Right lobe of liver (tissue), 6 donors: ENCODE measurements around the gene EN1. TPM values are rescaled to one million over a fixed set of nuclear protein-coding genes. Genes with fewer than 3 reads are reported as not detected.

ENCODE experiments used
- ATAC-seq, 4 donors: fragments of 200-7000 bp; cut with Tn5 transposase; one replicate each; pipeline ENCODE4 v1.9.1; 2020; ENCODE audit warnings: mild to moderate bottlenecking in 4 of 4, moderate library complexity in 4 of 4
- DNase-seq, 3 donors: peaks; one replicate each; pipeline ENCODE4 v3.0.0-alpha.2; 2020
- H3K27ac ChIP-seq, 3 donors: fragments of 200-600 bp; one replicate each; pipeline ENCODE4 v1.8.0; 2022
- H3K27me3 ChIP-seq, 2 donors: fragments of 200-600 bp; one replicate each; pipeline ENCODE4 v1.8.0; 2022
- H3K36me3 ChIP-seq, 4 donors: fragments of 200-600 bp; sonication (generic) in 1 of 4; one replicate each; pipeline versions ENCODE4 v1.5.1 to v1.8.0; 2017 to 2022; ENCODE audit warnings: control low read depth in 1 of 4
- H3K4me1 ChIP-seq, 4 donors: fragments of 200-600 bp; sonication (generic) in 1 of 4; one replicate each; pipeline versions ENCODE4 v1.5.1 to v1.8.0; 2017 to 2022; ENCODE audit warnings: control low read depth in 1 of 4
- H3K4me3 ChIP-seq, 3 donors: fragments of 200-600 bp; one replicate each; pipeline ENCODE4 v1.8.0; 2022
- H3K9me3 ChIP-seq, 4 donors: fragments of 200-600 bp; sonication (generic) in 1 of 4; one replicate each; pipeline versions ENCODE4 v1.5.1 to v1.8.0; 2017 to 2022; ENCODE audit warnings: control low read depth in 1 of 4
- POLR2A ChIP-seq: fragments of 450-650 bp; IDR thresholded peaks from one replicate; pipeline ENCODE4 v1.6.1; 2017; ENCODE audit warnings: antibody characterized with exemption, mild to moderate bottlenecking
- WGBS: methylation state at CpG from one replicate; pipeline ENCODE4 v1.1.6; 2018; ENCODE audit warnings: low coverage, low lambda C conversion rate; ENCODE audit not compliant: insufficient coverage; ENCODE audit errors: missing lambda C conversion rate; 5-methylcytosine and 5-hydroxymethylcytosine counted together
- intact Hi-C, 2 donors: fragments of 100-400 bp; cut with DNase I; formaldehyde crosslinking; loops; one replicate each; pipeline versions ENCODE4 v1.11.2 to v1.14.1; 2022
- total RNA-seq, 6 experiments: library from RNA; depleted of rRNA in 2 of 6; stranded (reverse); fragments of >200 nt in 2 of 6; fragmentation: NEBNext Ultra II Directional in 3 of 6; extraction: Animal tissue kit (Norgen Biotek cat#: 25700) in 3 of 6; gene quantifications; one replicate each; pipeline versions ENCODE4 v1.1.0 to v1.2.4, GENCODE V29; 2016 to 2023
- TF ChIP-seq, protein P1 (sequence below), 4 donors: fragments of 200-600 bp in 3 of 4; fragments of 450-650 bp in 1 of 4; IDR thresholded peaks; one replicate each; pipeline versions ENCODE4 v1.5.1 to v1.8.0; 2016 to 2022; ENCODE audit warnings: antibody characterized with exemption in 4 of 4, mild to moderate bottlenecking in 2 of 4
- donor health status: DM: no; HTN: yes; CAD: no.
- donor health status: DM: no; HTN: no; CAD: no.
- donor health status: DM: no; HTN: no; CAD: no.
- donor health status: DM: no; HTN: yes; CAD: no.
- donor health status: DM: no; HTN: yes; CAD: no.

The EN1 gene
- total RNA-seq, 6 experiments from 2014 or later = not detected

DNA sequence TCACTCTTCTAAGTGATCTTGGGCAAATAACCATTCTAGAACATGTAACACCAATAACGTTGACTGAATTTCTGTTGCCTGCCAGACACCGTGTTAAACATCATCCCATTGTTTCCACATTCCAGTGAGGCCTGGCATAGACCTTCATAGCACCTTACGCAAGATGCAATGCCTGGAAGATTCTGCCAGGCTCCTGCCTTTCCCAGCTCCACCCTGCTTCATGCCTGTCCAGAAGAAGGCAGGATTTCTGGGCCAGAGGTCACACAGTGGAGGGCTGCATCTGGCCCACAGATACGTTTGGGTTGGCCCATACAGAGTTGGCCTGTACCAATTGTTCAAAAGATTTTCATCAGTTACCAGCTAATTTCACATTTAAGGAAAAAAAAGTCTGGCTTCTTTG lies 46.3 kb downstream of the EN1 start:
- 63% methylated on average over 3 of the region's 4 CpGs for WGBS
- Histone ChIP-seq H3K4me3 (no peak overlapping the region), H3K4me1 (no peaks in the 10 kb centered on the region), H3K9me3 (no peaks in the 10 kb centered on the region), H3K27me3 (no peaks in the 10 kb centered on the region), H3K27ac (no peak overlapping the region), H3K36me3 (no peaks in the 10 kb centered on the region)
- TF ChIP-seq POLR2A = no peak
- TF ChIP-seq, protein P1, sequence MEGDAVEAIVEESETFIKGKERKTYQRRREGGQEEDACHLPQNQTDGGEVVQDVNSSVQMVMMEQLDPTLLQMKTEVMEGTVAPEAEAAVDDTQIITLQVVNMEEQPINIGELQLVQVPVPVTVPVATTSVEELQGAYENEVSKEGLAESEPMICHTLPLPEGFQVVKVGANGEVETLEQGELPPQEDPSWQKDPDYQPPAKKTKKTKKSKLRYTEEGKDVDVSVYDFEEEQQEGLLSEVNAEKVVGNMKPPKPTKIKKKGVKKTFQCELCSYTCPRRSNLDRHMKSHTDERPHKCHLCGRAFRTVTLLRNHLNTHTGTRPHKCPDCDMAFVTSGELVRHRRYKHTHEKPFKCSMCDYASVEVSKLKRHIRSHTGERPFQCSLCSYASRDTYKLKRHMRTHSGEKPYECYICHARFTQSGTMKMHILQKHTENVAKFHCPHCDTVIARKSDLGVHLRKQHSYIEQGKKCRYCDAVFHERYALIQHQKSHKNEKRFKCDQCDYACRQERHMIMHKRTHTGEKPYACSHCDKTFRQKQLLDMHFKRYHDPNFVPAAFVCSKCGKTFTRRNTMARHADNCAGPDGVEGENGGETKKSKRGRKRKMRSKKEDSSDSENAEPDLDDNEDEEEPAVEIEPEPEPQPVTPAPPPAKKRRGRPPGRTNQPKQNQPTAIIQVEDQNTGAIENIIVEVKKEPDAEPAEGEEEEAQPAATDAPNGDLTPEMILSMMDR (IDR thresholded peaks at IDR 0.05) = no peak
- DNase-seq (no peak), ATAC-seq (no peak)
- intact Hi-C loops = no loop called here

GRCh38 chr2:118800736-118801135 lies 46.7 kb downstream of the EN1 start:
- Histone ChIP-seq H3K4me3 (no peak overlapping the region), H3K27me3 (no peaks in the 10 kb centered on the region), H3K4me1 (no peaks in the 10 kb centered on the region), H3K9me3 (no peaks in the 10 kb centered on the region), H3K36me3 (no peaks in the 10 kb centered on the region), H3K27ac (no peak overlapping the region)
- intact Hi-C loops = no loop called here
- no peak for TF ChIP-seq POLR2A
- TF ChIP-seq, protein P1 (IDR thresholded peaks at IDR 0.05) = no peak
- DNase-seq (no peak), ATAC-seq (no peak)
- 57% methylated on average over 4 of the region's 4 CpGs for WGBS

GRCh38 chr2:118794546-118794945 lies 52.9 kb downstream of the EN1 start:
- no peak for DNase-seq
- Histone ChIP-seq H3K36me3 (no peaks in the 10 kb centered on the region), H3K9me3 (no peaks in the 10 kb centered on the region), H3K4me3 (no peak overlapping the region), H3K27me3 (no peaks in the 10 kb centered on the region), H3K4me1 (no peaks in the 10 kb centered on the region), H3K27ac (no peak overlapping the region)
- no peak for ATAC-seq
- WGBS = 77% methylated on average over 4 of the region's 4 CpGs
- TF ChIP-seq, protein P1 (IDR thresholded peaks at IDR 0.05) = no peak
- no peak for TF ChIP-seq POLR2A
- intact Hi-C loops = no loop called here

Other genes with a start within 250 kb of the EN1 start
- 100 to 1,000 TPM in 1 of 6 experiments, 10 to 100 TPM in 3, 1 to 10 TPM in 2; 5.8 to 129 (median 31.9) TPM for gene MARCO, start 94.5 kb upstream of the EN1 start, total RNA-seq